GM10847 (cell line): Measurements from ENCODE around the gene YWHAG.

Experiments
- POLR2A ChIP-seq: IDR thresholded peaks from 2 replicates; pipeline ENCODE4 v1.6.1; 2011; ENCODE audit not compliant: insufficient read length; ENCODE audit errors: extremely low read depth

Gene YWHAG

DNA sequence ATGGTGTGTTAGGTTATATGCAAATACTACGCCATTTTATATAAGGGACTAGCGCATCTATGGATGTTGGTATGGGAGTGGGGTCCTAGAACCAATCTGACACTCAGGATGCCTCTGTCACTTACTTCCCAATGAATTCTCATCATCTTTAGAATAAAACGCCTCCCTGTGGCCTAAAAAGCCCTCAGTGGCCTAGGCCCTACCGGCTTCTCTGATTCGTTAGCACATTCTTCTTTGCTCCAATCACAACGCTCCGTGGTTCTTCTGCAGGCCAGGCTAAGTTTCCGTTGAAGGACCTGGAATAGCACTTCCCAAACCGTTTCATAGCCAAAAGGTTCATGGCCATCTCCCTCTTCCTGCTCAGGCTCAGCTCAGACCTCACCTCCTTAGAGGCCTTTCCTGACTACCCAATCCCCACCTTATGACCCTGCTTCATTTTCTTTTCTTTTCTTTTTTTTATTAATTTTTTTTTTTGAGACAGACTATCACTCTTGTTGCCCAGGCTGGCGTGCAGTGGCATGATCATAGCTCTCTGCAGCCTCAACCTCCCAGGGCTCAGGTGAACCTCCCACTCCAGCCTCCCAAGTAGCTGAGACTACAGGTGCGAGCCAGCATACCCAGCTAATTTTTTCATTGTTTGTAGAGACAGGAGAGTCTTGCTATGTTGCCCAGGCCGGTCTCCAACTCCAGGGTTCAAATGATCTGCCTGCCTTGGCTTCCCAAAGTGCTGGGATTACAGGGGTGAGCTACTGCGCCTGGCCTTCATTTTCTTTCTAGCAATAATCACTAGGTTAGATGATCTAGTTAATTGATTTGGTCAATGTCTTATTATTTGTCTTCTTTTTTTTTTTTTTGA, 24.5 kb upstream of the YWHAG start:
- TF ChIP-seq POLR2A, result no peak

DNA sequence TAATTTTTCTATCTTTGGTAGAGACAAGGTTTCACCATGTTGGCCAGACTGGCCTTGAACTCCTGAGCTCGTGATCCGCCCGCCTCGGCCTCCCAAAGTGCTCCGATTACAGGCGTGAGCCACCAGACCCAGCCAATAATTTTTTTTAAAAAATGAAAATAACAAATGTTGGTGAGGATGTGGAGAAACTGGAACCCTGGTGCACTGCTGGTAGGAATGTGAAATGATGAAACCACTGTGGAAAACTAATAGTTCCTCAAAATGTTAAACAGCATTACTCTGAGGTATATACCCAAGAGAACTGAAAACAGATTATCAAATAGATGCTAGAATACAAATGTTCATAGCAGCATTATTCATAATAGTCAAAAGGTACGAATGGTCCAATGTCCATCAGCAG, 23.0 kb upstream of the YWHAG start:
- TF ChIP-seq POLR2A, result no peak

DNA sequence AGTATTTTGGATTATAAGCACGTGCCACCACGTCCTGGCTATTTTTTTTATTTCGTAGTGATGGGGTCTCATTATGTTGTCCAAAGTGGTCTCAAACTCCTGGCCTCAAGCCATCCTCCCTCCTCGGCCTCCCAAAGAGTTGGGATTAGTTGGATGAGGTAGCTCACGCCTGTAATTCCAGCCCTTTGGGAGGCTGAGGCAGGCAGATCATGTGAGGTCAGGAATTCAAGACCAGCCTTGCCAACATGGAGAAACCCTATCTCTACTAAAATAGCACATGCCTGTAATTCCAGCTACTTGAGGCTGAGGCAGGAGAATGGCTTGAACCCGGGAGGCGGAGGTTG, 21.8 kb upstream of the YWHAG start:
- no peak for TF ChIP-seq POLR2A

- TF ChIP-seq POLR2A, result no peak
Measured at GRCh38 chr7:76377186-76377918, 18.6 kb upstream of the YWHAG start.

DNA sequence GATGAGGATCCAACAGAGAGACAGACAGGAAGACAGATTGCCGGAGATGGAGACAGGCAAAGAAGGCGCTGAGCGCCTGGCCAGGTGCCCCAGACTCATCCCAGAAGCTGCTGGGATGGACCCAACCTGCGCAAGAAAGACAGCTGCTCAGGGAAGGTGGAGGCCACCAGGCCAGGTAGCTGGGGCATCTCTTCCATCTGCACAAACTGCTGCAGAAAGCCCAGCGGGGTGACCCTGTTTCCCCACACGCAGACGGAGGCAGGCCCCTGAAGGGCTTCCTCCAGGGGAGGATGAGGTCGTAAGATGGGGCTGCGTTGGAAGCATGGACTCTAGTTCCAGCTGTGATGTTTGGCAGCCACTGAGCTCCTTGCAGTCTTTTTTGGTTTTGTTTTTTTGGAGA, 16.5 kb upstream of the YWHAG start:
- TF ChIP-seq POLR2A, result no peak

DNA sequence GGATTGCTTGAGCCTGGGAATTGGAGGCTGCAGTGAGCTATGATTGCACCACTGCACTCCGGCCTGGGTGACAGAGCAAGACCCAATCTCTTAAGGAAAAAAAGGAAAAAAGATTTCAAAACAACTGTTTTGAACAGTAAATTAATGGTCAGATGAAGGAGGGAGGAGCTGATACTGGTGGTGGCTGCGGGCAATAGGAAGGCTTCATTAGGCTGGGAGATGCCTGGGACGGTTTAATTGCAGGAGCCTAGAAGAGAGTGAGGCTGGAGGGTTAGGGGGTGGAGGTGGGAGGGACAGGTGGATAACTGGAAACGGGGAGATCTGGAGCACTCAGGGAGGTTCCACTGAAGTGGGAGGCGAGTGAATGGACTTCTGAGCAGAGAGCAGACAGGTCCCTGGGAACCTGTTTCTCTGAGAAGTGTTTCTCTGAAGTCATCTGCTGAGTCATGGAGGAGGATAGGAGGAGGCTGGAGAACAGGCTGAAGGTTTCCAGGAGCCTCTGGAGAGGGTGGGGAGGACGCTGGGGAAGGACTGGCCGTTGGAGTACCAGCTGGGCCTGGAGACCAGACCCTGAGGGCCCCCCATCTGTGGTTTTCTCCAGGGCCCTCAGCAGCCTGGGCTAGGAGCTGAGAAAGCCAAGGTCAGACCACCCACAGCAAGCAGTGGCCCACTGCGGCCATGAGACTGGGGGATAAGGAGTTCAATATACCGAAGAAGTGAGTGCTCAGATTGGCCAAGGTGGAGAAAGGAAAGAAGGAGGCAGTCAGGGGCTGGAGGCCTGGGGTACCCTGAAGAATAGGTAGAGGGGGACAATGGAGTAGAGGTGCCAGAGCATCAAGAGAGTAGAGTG, 14.4 kb upstream of the YWHAG start:
- TF ChIP-seq POLR2A, result no peak

- no peak for TF ChIP-seq POLR2A
Measured at GRCh38 chr7:76371396-76371795, 12.6 kb upstream of the YWHAG start.

- TF ChIP-seq POLR2A, result no peak
Measured at GRCh38 chr7:76369018-76369417, 10.2 kb upstream of the YWHAG start.

GRCh38 chr7:76368190-76368589, 9.4 kb upstream of the YWHAG start:
- TF ChIP-seq POLR2A, result no peak

GRCh38 chr7:76364198-76364584, 5.4 kb upstream of the YWHAG start:
- TF ChIP-seq POLR2A, result no peak

DNA sequence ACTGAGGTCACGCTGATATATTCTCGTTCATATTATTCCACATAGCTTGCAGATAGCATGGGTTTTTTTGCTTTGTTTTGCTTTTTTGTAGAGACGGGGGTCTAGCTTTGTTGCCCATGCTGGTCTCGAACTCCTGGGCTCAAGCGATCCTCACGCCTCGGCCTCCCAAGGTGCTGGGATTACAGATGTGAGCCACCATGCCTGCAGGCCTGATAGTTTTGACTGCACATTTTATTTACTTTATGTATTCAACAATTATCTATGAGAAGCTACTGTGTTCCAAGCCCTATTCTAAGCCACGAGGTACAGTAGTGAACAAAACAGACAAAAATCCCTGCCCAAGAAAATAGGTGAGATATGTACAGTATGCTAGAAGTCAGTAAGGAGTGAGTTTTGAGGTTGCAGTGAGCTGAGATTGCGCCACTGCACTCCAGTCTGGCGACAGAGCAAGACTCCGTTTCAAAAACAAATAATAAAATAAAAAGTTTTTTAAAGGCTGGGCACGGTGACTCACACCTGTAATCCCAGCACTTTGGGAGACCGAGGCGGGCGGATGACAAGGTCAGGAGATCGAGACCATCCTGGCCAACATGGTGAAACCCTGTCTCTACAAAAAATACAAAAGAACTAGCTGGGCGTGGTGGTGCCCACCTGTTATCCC, 1.3 kb upstream of the YWHAG start:
- TF ChIP-seq POLR2A, result no peak

- no peak for TF ChIP-seq POLR2A
Measured at GRCh38 chr7:76359111-76359977, 553 bp upstream of the YWHAG start.

DNA sequence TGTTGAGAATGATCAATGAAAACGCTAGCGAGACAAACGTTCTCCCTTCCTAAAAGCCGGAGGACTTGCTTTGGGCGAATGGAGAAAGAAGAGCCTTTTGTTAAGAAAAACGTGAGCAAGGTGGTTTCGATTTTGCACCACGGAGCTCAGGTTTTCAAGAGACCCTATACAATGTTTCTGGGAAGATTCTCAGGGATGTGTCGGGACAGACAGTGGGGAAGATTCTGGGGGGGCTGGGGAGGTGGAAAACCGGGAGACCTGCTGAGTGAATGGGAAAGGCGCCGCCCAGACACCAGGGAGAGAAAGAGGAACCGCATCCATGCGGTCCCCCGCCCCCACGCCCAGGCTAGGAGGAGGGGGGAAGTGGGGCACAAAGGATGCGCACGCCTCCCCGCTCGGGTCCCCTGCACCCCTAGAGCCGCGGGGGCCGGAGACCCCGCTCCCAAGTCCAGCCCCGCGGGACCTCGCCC, 745 bp downstream of the YWHAG start:
- no peak for TF ChIP-seq POLR2A

DNA sequence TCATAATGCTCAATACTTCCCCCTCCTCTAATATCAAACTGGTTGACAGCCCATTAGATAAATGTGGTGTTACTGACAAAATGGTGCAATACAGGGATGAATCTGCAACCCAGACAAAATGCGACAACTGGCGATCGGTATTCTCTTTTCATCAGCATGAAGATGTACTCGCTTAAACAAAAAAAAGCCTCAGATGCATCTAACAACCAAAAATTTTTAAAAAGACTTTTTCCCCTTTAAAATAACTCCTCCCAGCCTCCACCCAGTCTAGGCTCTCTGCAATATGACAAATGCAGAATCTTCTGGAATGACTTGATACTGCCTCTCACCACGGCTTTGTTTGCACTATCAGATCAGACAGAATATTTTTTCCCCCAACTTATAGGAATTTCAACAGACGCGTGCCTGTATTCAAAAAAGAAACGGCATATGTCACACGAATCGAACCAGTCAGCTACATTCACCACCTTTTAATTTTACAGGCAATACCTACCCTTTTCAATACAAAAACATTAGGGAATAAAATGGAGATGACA, 1.2 kb downstream of the YWHAG start:
- no peak for TF ChIP-seq POLR2A
